Limb (tissue), 2 donors: ENCODE measurements around the gene NUP188.
A peak's percentile ranks its signal among the peaks of the same experiment; 100 is the strongest.

Source experiments
- DNase-seq, 2 donors: peaks; one replicate each; pipeline ENCODE4 v3.0.0-alpha.2; 2016; ENCODE audit errors: extremely low spot score in 2 of 2

The NUP188 gene

DNA sequence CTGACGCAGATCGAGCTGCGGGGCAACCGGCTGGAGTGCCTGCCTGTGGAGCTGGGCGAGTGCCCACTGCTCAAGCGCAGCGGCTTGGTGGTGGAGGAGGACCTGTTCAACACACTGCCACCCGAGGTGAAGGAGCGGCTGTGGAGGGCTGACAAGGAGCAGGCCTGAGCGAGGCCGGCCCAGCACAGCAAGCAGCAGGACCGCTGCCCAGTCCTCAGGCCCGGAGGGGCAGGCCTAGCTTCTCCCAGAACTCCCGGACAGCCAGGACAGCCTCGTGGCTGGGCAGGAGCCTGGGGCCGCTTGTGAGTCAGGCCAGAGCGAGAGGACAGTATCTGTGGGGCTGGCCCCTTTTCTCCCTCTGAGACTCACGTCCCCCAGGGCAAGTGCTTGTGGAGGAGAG lies 31.3 kb upstream of the NUP188 start:
- DNase-seq: no peak

DNA sequence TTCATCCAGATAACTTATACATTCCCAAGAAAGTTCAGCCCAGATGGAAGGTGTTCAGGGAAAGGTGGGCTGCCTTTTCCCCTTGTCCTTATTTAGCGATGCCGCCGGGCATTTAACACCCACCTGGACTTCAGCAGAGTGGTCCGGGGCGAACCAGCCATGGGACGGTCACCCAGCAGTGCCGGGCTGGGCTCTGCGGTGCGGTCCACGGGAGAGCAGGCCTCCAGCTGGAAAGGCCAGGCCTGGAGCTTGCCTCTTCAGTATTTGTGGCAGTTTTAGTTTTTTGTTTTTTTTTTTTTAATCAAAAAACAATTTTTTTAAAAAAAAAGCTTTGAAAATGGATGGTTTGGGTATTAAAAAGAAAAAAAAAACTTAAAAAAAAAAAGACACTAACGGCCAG lies 30.8 kb upstream of the NUP188 start:
- DNase-seq: no peak

DNA sequence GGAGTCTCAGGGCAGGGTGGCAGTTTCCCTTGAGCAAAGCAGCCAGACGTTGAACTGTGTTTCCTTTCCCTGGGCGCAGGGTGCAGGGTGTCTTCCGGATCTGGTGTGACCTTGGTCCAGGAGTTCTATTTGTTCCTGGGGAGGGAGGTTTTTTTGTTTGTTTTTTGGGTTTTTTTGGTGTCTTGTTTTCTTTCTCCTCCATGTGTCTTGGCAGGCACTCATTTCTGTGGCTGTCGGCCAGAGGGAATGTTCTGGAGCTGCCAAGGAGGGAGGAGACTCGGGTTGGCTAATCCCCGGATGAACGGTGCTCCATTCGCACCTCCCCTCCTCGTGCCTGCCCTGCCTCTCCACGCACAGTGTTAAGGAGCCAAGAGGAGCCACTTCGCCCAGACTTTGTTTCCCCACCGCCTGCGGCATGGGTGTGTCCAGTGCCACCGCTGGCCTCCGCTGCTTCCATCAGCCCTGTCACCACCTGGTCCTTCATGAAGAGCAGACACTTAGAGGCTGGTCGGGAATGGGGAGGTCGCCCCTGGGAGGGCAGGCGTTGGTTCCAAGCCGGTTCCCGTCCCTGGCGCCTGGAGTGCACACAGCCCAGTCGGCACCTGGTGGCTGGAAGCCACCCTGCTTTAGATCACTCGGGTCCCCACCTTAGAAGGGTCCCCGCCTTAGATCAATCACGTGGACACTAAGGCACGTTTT lies 30.2 kb upstream of the NUP188 start:
- peak; percentile 63 to 75 for DNase-seq

DNA sequence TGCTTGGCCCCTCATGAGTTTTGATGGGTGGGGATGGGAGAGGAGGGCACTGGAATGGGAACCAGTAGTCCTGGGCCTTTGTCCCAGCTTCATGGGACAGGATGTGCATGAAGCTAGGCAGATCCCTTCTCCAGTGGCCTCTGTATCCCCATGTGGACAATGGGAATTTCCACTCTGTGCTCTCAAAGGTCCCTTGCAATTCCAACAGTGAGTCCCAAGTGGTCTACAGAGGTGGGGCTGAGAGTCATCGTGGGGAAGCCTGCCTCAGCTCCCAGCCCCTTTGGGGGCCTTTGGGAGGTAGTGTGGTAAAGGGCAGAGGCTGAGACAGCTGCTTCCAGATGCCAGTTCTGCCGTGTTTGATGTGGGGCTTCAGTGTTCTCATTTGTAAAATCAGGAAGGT lies 28.6 kb upstream of the NUP188 start:
- no peak for DNase-seq

DNA sequence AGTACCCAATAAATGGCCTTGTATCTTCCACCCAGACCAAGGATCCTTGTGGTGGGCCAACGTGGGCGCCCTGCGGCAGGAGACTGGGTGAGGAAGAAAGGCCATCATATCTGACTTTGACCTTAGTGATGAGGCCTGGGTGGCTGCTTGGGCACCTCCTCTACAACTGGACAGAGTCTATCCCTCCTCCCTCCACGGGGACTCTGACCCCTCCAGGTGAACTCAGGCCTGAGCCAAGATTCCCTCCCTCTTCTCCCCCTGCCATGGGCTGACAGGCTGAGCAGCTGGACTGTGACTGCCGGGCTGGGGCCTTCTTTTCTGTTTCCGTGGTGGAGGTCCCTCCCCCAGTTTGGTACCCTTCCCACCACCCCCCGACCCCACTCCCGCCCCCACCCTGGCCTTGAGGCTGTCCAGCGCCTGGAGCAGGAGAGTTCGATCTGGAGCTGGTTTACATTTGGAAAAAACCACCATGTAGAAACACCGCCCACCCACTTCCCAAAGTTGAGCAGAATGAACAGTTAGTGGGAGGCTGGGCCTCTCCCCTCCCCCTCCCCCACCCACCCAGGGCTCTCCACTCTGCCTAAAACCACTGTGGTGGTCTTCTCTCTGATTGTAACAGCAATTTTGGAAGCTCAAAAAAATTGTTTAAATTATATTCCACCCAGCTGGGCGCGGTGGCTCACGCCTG lies 28.0 kb upstream of the NUP188 start:
- DNase-seq: no peak

DNA sequence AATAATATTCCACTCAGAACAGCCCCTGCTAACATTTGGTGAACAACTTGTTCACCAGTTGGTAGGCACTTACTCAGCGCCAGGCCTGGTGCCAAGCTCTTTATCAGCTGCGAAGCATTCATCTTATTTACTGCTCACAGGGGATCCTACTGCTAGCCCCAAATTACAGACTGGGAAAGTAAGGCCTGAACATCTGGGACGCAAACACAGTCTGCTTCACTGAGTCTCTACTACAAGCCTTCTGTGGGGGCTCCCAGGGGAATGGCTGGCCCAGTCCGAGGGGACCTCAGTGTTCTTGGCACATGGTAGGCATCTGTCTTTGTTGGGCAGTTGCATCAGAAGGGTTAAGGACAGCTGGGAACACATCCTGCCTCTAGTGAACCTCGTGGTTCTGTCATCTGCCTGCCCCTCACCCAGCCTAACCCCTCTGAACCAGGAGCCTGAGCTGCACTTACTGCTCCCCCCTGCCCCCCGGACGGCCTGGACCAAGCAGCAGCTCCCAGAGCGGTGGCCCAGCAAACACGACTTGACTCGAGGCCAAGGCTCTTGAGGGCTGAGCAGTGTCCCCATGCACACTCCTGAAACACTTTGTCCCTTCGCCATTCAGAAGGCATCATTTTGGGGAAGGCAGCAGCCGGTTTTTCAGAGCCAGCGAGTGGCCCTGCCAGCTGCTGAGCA lies 27.0 kb upstream of the NUP188 start, which contains the start of gene PHYHD1:
Gene PHYHD1 (plus strand): TSS at position 602 of the 678 bp plus-strand sequence. CDS start 1,342 bp downstream, outside the sequence.
- no peak for DNase-seq

DNA sequence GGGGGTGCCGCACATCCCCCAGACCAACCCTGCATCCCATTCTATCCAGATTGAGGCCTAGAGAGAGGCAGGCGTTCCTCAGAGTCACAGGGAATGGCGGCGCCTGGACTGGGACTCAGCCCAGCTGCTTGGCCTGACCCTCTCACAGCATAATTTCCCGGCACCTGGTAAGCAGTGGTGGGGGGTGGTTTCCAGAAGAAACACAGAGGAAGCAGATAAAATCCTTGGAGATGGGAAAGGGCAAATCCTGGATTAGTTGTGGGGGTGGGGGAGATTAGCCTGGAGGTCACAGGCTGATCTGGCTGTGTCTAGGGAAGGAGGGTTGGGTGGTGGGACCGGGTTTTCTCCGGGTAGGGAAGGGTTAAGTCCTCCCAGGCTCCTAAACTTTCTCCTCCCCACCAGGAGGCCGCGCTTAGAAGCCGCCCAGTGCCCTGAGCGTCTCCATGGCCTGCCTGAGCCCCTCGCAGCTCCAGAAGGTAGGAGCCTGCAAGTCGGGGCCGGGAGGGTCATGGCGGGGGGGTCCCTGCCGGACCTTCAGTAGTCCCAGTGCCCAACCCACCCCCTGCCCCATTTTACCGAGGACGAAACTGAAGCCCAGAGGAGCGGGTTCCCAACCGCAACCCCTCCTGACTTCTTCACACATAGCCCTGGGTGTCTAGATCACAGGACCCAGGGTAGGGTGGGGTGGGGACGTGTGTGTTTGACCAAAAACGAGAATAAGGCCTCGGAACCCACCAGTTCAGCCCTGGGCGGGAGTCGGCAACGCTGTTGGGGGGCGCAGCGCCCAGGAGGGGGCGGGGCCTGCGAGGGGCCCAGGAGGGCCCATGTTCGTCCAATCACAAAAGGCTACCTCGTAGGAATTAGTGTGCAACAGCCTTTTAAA lies 25.4 kb upstream of the NUP188 start:
- DNase-seq: peak; percentile 70 to 79

DNA sequence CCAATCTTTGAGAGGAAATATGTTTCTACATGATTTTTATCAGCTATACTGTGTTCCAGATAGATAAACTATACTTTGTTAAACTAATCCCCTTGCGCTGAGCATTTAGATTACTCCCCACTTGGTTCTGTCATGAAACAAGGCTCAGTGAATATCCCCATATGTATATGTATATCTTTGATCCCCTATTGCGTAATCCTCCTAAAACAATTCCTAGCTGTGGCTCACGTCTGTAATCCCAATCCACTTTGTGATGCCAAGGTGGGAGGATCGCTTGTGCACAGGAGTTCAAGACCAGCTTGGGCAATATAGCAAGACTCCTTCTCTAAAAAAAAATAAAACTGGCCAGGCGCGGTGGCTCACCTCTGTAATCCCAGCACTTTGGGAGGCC lies 24.0 kb upstream of the NUP188 start:
- no peak for DNase-seq

DNA sequence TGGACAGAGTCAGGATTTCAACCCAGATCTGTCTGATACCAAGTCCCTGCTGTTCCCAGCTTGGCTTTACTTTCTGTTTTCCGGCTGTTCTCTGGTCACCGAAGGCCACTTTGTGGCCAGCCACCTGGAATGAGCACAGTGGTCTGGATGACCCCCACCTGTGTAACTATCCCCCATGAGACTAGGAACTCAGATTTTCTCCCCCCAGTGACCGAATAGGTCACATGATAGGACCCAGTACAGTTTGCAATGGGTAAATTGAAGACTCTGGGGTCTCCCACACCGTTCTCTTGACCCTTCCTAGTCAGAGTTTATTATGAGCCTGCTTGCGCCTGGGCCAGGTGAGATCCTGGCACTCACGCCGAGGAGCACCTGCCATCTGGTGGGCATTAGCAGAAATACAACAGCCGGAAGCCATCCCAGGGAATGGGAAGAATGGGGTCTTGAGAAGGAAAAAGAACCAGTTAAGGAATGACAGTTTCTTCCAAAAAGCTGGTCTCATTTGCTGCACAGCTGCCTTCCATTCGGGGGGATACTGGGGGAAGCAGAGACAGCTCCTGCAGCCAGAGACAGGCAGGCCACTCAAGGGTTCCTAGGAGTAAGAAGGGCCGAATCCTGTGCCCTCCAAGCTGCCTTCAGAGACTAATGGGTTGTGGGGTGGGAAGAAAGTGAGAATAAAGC lies 19.6 kb upstream of the NUP188 start:
- DNase-seq: peak in 1 of 2 donors; percentile 63

DNA sequence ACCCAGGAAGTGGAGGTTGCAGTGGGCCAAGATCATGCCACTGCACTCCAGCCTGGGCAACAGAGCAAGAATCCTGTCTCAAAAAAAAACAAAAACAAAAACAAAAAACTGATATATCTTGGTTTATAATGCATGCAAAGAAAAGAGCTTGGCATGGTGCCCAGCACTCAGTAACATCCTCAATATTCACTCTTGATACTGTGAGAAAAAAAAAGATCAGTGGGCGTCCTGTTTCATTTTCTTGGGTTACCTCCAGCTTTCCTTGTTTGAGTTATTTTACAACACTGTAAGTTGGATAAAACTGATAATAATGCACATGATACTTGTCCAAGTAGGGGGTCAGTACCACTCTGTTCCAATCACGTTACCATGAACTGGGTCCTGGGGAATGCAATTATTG lies 18.9 kb upstream of the NUP188 start:
- no peak for DNase-seq

DNA sequence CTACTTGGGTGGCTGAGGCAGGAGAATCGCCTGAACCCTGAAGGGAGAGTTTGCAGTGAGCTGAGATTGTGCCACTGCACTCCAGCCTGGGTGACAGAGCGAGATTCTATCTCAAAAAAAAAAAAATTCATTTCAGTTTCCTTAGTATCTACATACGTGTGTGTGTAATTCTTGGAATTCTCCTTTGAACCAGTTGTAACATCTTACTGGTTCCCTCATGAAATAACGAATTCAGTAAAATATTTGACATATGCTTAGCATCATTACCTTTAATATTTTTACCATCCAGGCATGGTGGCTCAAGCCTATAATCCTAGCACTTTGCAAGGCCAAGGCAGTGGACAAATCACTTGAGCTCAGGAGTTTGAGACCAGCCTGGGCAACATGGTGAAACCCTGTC lies 17.9 kb upstream of the NUP188 start:
- DNase-seq: no peak

DNA sequence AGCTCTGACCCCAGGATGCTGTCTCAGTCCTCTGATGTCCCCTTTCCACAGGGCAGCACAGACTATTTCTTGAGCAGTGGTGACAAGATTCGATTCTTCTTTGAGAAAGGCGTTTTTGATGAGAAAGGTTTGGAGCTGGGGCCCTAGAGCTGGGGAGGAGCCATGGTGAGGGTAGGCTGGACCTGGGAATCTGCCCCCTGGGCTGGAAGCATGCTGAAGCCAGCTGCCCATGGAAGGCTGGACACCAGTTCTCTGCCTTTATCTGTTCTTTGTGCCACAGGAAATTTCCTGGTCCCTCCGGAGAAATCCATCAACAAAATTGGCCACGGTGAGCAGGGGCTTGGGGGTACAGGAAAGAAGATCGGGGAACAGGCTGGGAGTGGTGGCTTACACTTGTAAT lies 13.8 kb upstream of the NUP188 start:
- DNase-seq: no peak

DNA sequence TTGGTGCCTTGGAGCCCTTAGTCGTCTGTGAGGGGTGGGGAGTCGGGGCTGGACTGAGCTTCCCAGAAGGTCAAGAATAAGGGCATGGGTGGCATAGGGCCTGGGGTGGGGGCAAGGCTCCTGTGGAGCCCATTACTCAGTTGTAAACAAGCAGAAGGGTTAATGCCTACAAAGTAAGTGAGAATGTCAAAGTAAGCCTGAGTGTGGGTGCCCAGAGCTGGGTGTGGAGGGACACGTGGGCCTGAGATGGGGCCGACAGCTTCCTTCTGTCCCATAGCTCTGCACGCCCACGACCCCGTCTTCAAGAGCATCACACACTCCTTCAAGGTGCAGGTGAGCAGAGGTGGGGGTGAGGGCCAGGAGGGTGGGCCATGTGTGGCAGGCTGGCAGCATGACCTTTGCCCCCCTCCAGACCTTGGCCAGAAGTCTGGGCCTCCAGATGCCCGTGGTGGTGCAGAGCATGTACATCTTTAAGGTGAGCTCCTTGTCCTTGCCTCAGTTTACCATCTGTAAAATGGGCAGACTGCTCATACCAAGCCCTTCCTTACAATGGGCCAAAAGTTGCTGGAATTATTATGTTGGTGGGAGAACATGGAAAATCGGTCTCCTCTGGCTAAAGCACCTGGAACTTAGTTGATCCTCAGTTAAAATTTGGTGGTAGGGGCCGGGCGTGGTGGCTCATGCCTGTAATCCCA lies 11.2 kb upstream of the NUP188 start:
- DNase-seq: no peak

DNA sequence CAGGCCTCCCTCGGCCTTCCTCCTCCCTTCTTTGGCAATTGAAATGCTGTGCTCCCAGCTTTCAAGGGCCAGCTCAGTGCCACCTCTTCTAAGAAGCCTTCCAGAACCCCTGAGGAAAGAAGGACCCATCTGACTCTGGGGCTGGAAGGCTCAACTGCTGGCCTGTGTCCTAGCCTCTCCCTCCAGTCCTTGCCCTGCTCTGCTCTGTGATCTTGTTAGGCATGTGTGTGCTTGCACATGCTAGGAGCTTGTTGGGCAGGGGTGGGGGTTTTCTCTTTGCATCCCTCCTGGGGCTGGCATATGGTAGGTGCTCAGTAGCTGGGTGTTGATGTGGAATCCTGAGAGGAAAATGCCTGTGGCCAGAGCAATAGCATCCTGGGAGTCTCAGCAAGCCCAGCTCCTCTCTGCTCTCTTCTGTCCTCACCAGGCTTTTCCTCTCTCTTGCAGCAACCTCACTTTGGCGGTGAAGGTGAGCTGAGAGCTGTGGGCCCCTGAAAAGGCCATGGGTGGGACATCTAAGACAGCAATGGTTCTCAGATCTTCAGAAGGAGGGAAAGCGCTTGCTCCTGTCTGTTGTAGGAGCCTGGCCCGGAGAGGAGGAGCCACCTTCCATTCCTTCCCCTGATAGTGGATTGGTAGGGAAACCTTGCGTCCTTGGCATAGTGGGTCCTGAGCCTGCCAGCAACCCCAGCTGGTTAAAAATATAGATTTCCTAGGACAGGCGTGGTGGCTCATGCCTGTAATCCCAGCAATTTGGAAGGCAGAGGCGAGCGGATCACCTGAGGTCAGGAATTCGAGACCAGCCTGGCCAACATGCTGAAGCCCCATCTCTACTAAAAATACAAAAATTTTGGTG lies 10.0 kb upstream of the NUP188 start:
- DNase-seq: no peak

DNA sequence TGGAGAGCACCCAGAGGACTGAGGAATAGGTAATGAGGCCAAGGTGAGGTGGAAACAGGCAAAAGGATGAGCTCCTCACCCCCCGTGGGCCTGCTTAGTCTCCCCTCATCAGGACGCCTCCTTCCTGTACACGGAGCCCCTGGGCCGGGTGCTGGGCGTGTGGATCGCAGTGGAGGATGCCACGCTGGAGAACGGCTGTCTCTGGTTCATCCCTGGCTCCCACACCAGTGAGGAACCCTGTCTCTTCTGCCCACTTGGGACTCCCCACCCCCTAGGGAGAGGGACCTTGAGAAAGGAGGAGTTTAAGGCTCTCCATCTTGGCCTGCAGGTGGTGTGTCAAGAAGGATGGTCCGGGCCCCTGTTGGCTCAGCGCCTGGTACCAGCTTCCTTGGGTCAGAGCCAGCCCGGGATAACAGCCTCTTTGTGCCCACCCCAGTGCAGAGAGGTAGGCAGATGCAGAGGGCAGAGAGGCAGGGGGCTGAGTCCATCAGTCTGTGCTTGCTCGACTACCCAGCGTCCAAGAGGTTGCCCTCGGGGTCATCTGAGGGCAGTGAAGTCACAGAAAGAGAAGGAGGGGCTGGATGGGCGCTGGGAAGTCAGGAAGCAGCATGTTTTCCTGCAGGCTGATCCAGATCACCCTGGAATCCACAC lies 7.1 kb upstream of the NUP188 start:
- no peak for DNase-seq

DNA sequence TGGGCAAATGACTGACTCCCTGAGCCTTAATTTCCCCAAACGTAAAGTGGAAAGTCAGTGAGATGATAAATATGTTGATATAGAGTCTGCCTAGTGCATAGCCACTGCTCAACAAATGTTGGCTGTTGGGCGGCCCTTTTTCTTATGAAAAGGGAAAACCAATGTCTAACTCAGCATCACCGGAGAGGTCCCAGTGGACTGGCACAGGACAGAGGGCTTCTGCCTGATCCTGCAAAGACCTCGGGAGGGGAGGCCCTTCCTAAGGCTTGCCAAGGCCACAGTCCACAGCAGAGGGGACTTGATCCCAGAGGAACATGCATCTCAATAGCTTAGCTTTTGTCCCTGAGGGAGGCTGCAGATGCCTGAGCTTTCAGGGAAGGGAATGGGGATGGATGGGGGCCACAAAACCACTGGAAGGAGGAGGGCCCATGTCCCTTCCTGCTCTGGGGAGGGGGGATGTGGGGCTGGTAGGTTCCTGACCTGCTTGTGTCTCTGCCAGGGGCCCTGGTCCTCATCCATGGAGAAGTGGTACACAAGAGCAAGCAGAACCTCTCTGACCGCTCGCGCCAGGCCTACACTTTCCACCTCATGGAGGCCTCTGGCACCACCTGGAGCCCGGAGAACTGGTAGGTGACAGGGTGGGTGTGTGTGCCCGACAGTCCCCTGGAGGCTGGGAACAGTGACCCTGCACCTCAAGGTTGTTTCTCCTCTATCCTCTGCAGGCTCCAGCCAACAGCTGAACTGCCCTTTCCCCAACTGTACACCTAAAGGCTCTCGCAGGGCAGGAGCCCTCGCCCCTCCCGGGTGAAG lies 6.3 kb upstream of the NUP188 start:
- no peak for DNase-seq

DNA sequence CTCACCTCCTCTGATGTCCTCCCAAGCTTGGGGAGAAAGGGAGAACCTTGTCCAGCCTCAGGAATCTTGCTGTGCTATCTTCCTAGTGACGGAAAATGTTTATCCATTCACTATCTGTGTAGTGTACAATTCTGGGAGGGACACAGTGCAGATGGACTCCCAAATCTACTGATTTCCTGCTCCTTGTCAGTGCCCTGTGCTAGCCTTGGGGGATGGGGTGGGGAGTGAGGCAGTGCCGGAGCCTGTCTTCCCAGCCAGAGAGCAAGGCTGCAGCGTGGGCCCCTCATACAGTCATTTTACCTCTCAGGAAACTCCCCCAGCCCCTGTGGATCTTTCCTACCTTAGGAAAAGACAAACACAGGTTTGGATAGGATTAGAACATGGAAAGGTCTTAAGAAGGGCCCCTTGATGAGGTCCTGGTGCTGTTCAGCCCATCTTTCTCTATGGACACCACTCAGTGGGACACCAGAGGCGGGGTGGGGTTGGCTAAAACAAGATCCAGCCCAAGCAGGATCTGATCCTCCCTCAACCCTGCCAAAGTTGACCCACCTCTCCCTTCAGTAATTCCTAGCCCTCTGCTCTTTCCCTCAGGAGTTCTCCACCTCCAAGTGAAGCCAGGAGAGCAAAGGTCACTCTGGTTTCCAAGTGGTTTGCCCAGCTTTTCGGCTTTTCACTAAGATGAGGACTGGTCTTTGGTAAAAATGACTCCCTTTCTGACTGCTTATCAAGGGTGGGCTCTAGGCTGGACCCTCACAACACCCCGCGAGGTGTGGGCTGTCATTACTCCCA lies 3.5 kb upstream of the NUP188 start:
- DNase-seq: no peak
